Measurements from ENCODE around the gene CCDC138.
A peak's percentile ranks its signal among the peaks of the same experiment; 100 is the strongest.
"Not testable (repeated sequence)": the region's sequence is repeated elsewhere in the genome, so short reads cannot be mapped to it uniquely, and the experiment has no call there.

CCDC138 gene

GRCh38 chr2:108786354-108787215 lies at the start of gene CCDC138:
Gene CCDC138 (plus strand): TSS chr2:108786771. CDS start chr2:108786823, 52 bp downstream.
- peak; percentile 85 for DNase-seq (ENCODE audit: low read depth)

- not testable (repeated sequence) for DNase-seq (ENCODE audit: low read depth)
Measured at GRCh38 chr2:108757973-108758372, 28.6 kb upstream of the CCDC138 start.

- DNase-seq (ENCODE audit: low read depth), result not testable (repeated sequence)
Measured at GRCh38 chr2:108762618-108763017, 24.0 kb upstream of the CCDC138 start.

GRCh38 chr2:108766671-108767070 lies 19.9 kb upstream of the CCDC138 start:
- DNase-seq (ENCODE audit: low read depth), result not testable (repeated sequence)

GRCh38 chr2:108767859-108768258 lies 18.7 kb upstream of the CCDC138 start:
- not testable (repeated sequence) for DNase-seq (ENCODE audit: low read depth)

- no peak for DNase-seq (ENCODE audit: low read depth)
Measured at GRCh38 chr2:108776475-108776874, 10.1 kb upstream of the CCDC138 start.

- DNase-seq (ENCODE audit: low read depth), result no peak
Measured at GRCh38 chr2:108778857-108779256, 7.7 kb upstream of the CCDC138 start.

- DNase-seq (ENCODE audit: low read depth), result no peak
Measured at GRCh38 chr2:108786008-108786353, 590 bp upstream of the CCDC138 start.

- DNase-seq (ENCODE audit: low read depth), result no peak
Measured at GRCh38 chr2:108787216-108787541, 608 bp downstream of the CCDC138 start.

GRCh38 chr2:108803045-108803736 lies 16.6 kb downstream of the CCDC138 start:
- DNase-seq (ENCODE audit: low read depth), result no peak

- no peak for DNase-seq (ENCODE audit: low read depth)
Measured at GRCh38 chr2:108805032-108805431, 18.5 kb downstream of the CCDC138 start.

GRCh38 chr2:108805782-108806181 lies 19.2 kb downstream of the CCDC138 start:
- DNase-seq (ENCODE audit: low read depth), result no peak

GRCh38 chr2:108806371-108807113 lies 20.0 kb downstream of the CCDC138 start:
- no peak for DNase-seq (ENCODE audit: low read depth)

- DNase-seq (ENCODE audit: low read depth), result no peak
Measured at GRCh38 chr2:108809936-108810335, 23.4 kb downstream of the CCDC138 start.

- no peak for DNase-seq (ENCODE audit: low read depth)
Measured at GRCh38 chr2:108810993-108811957, 24.7 kb downstream of the CCDC138 start.

- DNase-seq (ENCODE audit: low read depth), result no peak
Measured at GRCh38 chr2:108813732-108814131, 27.2 kb downstream of the CCDC138 start.

GRCh38 chr2:108820482-108820881 lies 33.9 kb downstream of the CCDC138 start:
- no peak for DNase-seq (ENCODE audit: low read depth)

GRCh38 chr2:108823286-108823685 lies 36.7 kb downstream of the CCDC138 start:
- DNase-seq (ENCODE audit: low read depth), result no peak

- DNase-seq (ENCODE audit: low read depth), result no peak
Measured at GRCh38 chr2:108824316-108825070, 37.9 kb downstream of the CCDC138 start.

GRCh38 chr2:108825254-108825653 lies 38.7 kb downstream of the CCDC138 start:
- DNase-seq (ENCODE audit: low read depth), result no peak

GRCh38 chr2:108825736-108826135 lies 39.2 kb downstream of the CCDC138 start:
- no peak for DNase-seq (ENCODE audit: low read depth)

Measured in activated T-helper 1 cell treated with Interleukin-2 at 50 U/mL for 16 hours (primary cell).